ENCODE data around the gene CFAP46.

The CFAP46 gene

GRCh38 chr10:132836248-132836831 lies 106.0 kb downstream of the CFAP46 start:
- ChIA-PET POLR2A (no interaction called here), CTCF (no interaction called here)
- no peak for DNase-seq (ENCODE audit: extremely low spot score)
- TF ChIP-seq L3MBTL2 (conservative IDR thresholded peaks at IDR 0.05) (no peak), SUZ12 (IDR thresholded peaks at IDR 0.05) (no peak), CTBP1 (IDR thresholded peaks at IDR 0.05; ENCODE audit: borderline replicate concordance) (no peak), LEF1 (IDR thresholded peaks at IDR 0.05; ENCODE audit: borderline replicate concordance) (no peak), ARNT (IDR thresholded peaks at IDR 0.05) (no peak), ELF4 (IDR thresholded peaks at IDR 0.05) (no peak), FOXK2 (IDR thresholded peaks at IDR 0.05) (no peak), PKNOX1 (IDR thresholded peaks at IDR 0.05) (no peak), FOXA1 (IDR thresholded peaks at IDR 0.05) (no peak), SP1 (IDR thresholded peaks at IDR 0.05) (no peak), ZNF384 (IDR thresholded peaks at IDR 0.05) (no peak), TARDBP (IDR thresholded peaks at IDR 0.05) (no peak), BHLHE40 (IDR thresholded peaks at IDR 0.05; ENCODE audit: borderline replicate concordance) (no peak)

DNA sequence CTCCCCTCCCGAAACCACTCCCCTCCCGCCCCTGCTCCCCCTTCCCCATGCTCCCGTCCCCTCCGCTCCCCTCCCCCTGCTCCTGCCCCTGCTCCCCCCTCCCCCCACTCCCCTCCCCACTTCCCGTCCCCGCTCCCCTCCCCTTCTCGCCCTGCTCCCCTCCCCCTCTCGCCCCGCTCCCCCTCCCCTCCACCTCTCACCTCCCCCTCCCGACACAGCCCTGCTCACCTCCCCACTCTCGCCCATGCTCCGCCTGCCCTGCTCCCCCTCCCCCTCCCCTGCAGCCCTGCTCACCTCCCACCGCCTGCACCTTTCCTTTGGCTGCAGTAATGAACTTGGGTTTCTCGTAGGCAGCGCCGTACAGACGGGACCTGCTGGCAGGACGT lies 106.5 kb downstream of the CFAP46 start:
- CTCF ChIA-PET: no interaction called here
- no peak for DNase-seq (ENCODE audit: extremely low spot score)
- POLR2A ChIA-PET: no interaction called here
- TF ChIP-seq ELF4 (IDR thresholded peaks at IDR 0.05) (no peak), HDGF (IDR thresholded peaks at IDR 0.05; ENCODE audit: borderline replicate concordance) (no peak), TARDBP (IDR thresholded peaks at IDR 0.05) (no peak), BHLHE40 (IDR thresholded peaks at IDR 0.05; ENCODE audit: borderline replicate concordance) (no peak), SUZ12 (IDR thresholded peaks at IDR 0.05) (no peak)

GRCh38 chr10:132834891-132835847 lies 107.2 kb downstream of the CFAP46 start:
- ChIA-PET POLR2A (no interaction called here), CTCF (interaction anchor here (0.7 kb wide), 1 partner anchor 8 kb away, joined by 4 read pairs; no protein-coding TSS in a partner anchor)
- DNase-seq (ENCODE audit: extremely low spot score): no peak
- TF ChIP-seq TARDBP (IDR thresholded peaks at IDR 0.05) (no peak), CTBP1 (IDR thresholded peaks at IDR 0.05; ENCODE audit: borderline replicate concordance) (no peak), LEF1 (IDR thresholded peaks at IDR 0.05; ENCODE audit: borderline replicate concordance) (no peak), ZNF384 (IDR thresholded peaks at IDR 0.05) (no peak), L3MBTL2 (conservative IDR thresholded peaks at IDR 0.05) (no peak), FOXM1 (IDR thresholded peaks at IDR 0.05; ENCODE audit: borderline replicate concordance) (no peak)

GRCh38 chr10:132834311-132834761 lies 108.0 kb downstream of the CFAP46 start:
- DNase-seq (ENCODE audit: extremely low spot score): no peak
- ChIA-PET CTCF (interaction anchor here (0.7 kb wide), 1 partner anchor 7 kb away, joined by 4 read pairs; no protein-coding TSS in a partner anchor), POLR2A (no interaction called here)
- TF ChIP-seq HDGF (IDR thresholded peaks at IDR 0.05; ENCODE audit: borderline replicate concordance) (no peak), TARDBP (IDR thresholded peaks at IDR 0.05) (no peak), ARNT (IDR thresholded peaks at IDR 0.05) (no peak)

DNA sequence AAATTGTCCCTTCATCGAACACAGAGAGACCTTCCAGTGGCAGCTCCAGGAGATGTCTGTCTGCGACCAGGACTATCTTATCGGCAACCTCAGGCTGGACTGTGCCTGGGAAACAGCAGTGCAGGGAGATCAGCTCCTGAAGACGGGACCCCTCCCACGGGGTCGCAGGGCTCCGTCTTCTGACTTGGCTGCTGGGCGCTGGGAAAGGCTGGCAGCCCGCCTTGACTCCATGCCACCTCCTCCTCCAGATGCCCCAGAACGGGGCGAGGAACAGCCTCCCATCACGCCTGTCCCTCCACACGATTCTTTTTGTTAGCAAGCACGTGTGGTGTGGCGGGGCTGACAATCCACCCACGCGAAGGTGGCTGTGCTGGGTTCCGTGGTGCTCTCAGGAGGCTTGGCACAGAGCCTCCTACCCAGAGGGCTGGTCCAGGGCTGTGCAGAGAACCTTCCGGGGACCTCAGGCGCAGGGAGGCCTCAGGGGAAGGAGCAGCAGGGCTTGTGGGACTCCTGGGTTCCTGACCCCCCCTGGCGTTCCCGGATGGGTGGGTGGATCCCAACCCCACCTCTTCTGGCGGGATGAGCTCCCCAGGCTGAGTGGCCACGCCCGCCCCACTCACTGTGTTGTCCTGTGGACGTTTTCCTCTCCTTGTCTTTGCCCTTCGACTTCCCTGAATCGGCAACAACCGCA lies 108.8 kb downstream of the CFAP46 start:
- CTCF ChIA-PET: no interaction called here
- DNase-seq (ENCODE audit: extremely low spot score): no peak
- POLR2A ChIA-PET: no interaction called here
- TF ChIP-seq FOXA1 (IDR thresholded peaks at IDR 0.05) (no peak), L3MBTL2 (conservative IDR thresholded peaks at IDR 0.05) (no peak), FOXK2 (IDR thresholded peaks at IDR 0.05) (no peak), ELF4 (IDR thresholded peaks at IDR 0.05) (no peak), PKNOX1 (IDR thresholded peaks at IDR 0.05) (no peak), FOXM1 (IDR thresholded peaks at IDR 0.05; ENCODE audit: borderline replicate concordance) (no peak), HDGF (IDR thresholded peaks at IDR 0.05; ENCODE audit: borderline replicate concordance) (no peak)

- CTCF ChIA-PET: no interaction called here
- TF ChIP-seq FOXK2 (IDR thresholded peaks at IDR 0.05): no peak
- TF ChIP-seq LEF1 (IDR thresholded peaks at IDR 0.05; ENCODE audit: borderline replicate concordance): no peak
- TF ChIP-seq PKNOX1 (IDR thresholded peaks at IDR 0.05): no peak
- TF ChIP-seq ZNF384 (IDR thresholded peaks at IDR 0.05): no peak
- no peak for TF ChIP-seq L3MBTL2 (conservative IDR thresholded peaks at IDR 0.05)
- no peak for TF ChIP-seq FOXA1 (IDR thresholded peaks at IDR 0.05)
- no peak for TF ChIP-seq SP1 (IDR thresholded peaks at IDR 0.05)
- no peak for TF ChIP-seq FOXM1 (IDR thresholded peaks at IDR 0.05; ENCODE audit: borderline replicate concordance)
- TF ChIP-seq SUZ12 (IDR thresholded peaks at IDR 0.05): no peak
- no peak for TF ChIP-seq ELF4 (IDR thresholded peaks at IDR 0.05)
- TF ChIP-seq HDGF (IDR thresholded peaks at IDR 0.05; ENCODE audit: borderline replicate concordance): no peak
- no peak for TF ChIP-seq NFRKB (IDR thresholded peaks at IDR 0.05)
- TF ChIP-seq TARDBP (IDR thresholded peaks at IDR 0.05): no peak
- no peak for TF ChIP-seq CTBP1 (IDR thresholded peaks at IDR 0.05; ENCODE audit: borderline replicate concordance)
- TF ChIP-seq BHLHE40 (IDR thresholded peaks at IDR 0.05; ENCODE audit: borderline replicate concordance): no peak
- TF ChIP-seq ARNT (IDR thresholded peaks at IDR 0.05): no peak
- POLR2A ChIA-PET: no interaction called here
- DNase-seq (ENCODE audit: extremely low spot score): no peak
These were observed 110.0 kb downstream of the CFAP46 start for GRCh38 chr10:132832186-132832969.
